Measurements from ENCODE around the gene RILPL2.
"Not testable (repeated sequence)": the region's sequence is repeated elsewhere in the genome, so short reads cannot be mapped to it uniquely, and the experiment has no call there.

The RILPL2 gene
- 53.6 to 72.0 reads per million in 2 donors for total RNA-seq

- peak; percentile 83 to 93 (median 90) for DNase-seq
These were observed at the start of gene RILPL2 for GRCh38 chr12:123436017-123436964. Gene RILPL2 (minus strand): TSS chr12:123436684. CDS start chr12:123436420, 264 bp downstream.

GRCh38 chr12:123485756-123486155 is 49.3 kb upstream of the RILPL2 start:
- DNase-seq, result no peak

- no peak for DNase-seq
These were observed 47.2 kb upstream of the RILPL2 start for GRCh38 chr12:123483602-123484248.

- no peak for DNase-seq
These were observed 46.4 kb upstream of the RILPL2 start for GRCh38 chr12:123482876-123483275.

- not testable (repeated sequence) for DNase-seq
These were observed 44.8 kb upstream of the RILPL2 start for GRCh38 chr12:123481251-123481650.

- no peak for DNase-seq
These were observed 43.1 kb upstream of the RILPL2 start for GRCh38 chr12:123479442-123480180.

GRCh38 chr12:123478762-123479161 is 42.3 kb upstream of the RILPL2 start:
- no peak for DNase-seq

GRCh38 chr12:123478069-123478468 is 41.6 kb upstream of the RILPL2 start:
- no peak for DNase-seq

GRCh38 chr12:123475246-123475703 is 38.8 kb upstream of the RILPL2 start:
- no peak for DNase-seq

GRCh38 chr12:123474485-123475245 is 38.2 kb upstream of the RILPL2 start:
- peak in 1 of 5 experiments; percentile 16 for DNase-seq

- no peak for DNase-seq
These were observed 36.0 kb upstream of the RILPL2 start for GRCh38 chr12:123472438-123472849.

- no peak for DNase-seq
These were observed 35.0 kb upstream of the RILPL2 start for GRCh38 chr12:123471374-123472068.

GRCh38 chr12:123469978-123470377 is 33.5 kb upstream of the RILPL2 start:
- DNase-seq, result no peak

GRCh38 chr12:123468786-123469185 is 32.3 kb upstream of the RILPL2 start:
- peak in 1 of 5 experiments; percentile 43 for DNase-seq

- DNase-seq, result no peak
These were observed 28.6 kb upstream of the RILPL2 start for GRCh38 chr12:123465084-123465483.

GRCh38 chr12:123463174-123463573 is 26.7 kb upstream of the RILPL2 start:
- DNase-seq, result not testable (repeated sequence)

GRCh38 chr12:123457980-123458779 is 21.7 kb upstream of the RILPL2 start, which contains the start of gene SNRNP35:
Gene SNRNP35 (plus strand): TSS chr12:123458139. CDS start chr12:123465541, 7,402 bp downstream.
- peak; percentile 67 to 91 (median 81) for DNase-seq

- peak in 2 of 5 experiments; percentile 36 to 49 for DNase-seq
These were observed 16.7 kb upstream of the RILPL2 start for GRCh38 chr12:123453165-123453564.

- DNase-seq, result not testable (repeated sequence)
These were observed 15.7 kb upstream of the RILPL2 start for GRCh38 chr12:123452276-123452550.

GRCh38 chr12:123450636-123451035 is 14.2 kb upstream of the RILPL2 start:
- DNase-seq, result no peak

- no peak for DNase-seq
These were observed 13.4 kb upstream of the RILPL2 start for GRCh38 chr12:123449856-123450255.

Measured in T-helper 2 cell (primary cell).